CD4-positive, alpha-beta T cell treated with Interleukin-4 for 1 hour (primary cell): ENCODE measurements around the gene CREG1.
"Not testable (repeated sequence)": the region's sequence is repeated elsewhere in the genome, so short reads cannot be mapped to it uniquely, and the experiment has no call there.

Source experiments
- DNase-seq, 2 donors: peaks; one replicate each; pipeline ENCODE4 v3.0.0-alpha.2; 2020 to 2022

Gene CREG1

DNA sequence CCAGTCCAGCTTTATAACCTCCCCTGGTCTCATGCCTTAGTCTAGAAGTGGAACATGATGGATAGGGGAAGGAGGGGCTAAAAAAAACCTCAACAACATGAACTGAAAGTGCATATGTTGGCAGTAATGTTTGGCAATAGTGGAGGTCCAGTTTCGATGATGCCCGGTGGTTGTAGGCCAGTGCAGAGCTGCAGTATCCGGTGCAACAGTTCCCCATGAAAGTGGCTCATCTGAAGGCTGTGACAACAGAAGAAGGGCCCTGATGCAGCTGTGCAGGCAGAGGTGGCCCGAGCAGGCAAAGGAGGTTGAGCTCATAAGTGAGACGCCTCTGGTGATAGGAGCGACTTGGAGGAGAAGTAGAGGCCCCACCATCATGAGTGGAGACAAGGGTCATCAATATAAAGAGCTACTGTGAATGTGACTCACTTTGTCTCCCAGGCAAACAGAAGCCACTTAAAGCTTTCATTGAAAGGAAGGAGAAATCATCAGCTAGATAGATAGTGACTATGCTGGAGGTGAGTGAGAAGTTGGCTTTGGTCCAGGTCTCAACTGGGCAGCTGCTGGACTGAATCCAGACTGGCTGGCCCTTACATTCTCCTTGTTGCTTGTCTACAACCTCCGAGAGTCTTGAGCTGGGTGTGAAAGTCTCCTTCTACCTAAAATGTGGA, 10.2 kb upstream of the CREG1 start:
- DNase-seq, result peak in 1 of 2 donors; percentile 44

DNA sequence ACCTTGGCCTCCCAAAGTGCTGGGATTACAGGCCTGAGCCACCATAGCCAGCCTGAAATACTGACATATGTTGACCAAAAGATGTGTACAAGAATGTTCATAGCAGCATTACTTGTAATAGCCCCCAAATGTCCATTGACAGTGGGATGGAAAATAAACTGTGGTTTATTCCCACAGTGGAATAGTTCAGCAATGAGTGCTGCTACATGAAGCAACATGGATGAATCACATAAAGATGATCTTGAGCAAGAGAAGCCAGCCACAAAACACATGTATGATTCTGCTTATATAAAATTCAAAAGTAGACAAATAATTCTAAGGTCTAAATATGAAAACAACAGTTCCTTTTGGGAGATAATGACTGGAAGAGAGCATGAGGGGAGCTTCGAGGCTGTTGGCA, 9.1 kb upstream of the CREG1 start:
- no peak for DNase-seq

DNA sequence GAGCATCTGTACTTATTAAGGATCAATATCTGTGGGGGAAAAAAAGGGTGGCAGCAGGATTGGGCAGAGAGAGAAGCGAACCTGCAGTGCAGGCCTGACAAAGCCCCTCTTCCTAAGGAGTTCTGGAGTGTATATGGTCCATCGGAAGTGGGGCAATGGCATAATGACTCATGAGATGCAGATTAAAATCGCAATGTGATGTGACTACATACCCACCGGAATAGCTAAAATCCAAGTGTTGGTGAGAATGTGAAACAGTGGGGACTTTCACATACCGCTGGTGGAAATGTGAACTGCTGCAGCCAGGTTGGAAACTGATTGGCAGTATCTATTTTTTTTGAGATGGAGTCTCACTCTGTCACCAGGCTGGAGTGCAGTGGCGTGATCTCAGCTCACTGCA, 8.2 kb upstream of the CREG1 start:
- DNase-seq, result no peak

DNA sequence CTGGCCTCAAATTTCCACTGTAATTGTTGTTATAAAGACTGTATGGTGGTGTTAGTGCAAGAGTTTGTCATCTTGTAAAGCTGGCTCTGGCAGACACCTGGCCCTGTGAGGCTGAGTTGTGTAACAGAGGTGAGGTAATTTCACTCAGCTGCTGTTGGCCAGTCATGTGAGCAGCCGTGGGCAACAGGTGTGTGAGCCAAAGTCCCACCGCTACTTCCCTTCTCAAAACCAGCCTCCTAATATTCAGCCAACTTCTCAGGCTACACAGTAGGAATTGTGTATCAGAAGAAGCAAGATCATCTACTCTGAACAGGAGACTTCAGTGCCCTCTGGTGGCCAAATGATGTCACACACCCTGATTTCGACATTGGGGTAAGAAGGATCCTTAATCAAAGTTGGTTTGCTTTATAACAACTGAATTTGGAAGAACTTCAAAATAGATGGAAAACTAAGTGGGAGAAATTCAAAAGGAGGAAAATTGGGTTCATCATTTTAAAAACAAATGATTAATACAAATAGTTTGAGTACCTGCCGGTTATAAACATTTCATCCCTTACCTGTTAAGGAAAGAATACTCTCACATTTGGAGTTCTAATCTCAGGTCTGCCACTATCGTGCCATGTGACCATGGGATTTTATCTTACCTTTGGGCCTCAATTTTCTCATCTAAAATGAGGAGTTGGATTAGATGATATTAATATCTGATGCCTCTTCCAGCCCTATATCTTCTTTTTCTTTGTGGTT, 2.6 kb upstream of the CREG1 start:
- DNase-seq, result peak; percentile 80 to 81

DNA sequence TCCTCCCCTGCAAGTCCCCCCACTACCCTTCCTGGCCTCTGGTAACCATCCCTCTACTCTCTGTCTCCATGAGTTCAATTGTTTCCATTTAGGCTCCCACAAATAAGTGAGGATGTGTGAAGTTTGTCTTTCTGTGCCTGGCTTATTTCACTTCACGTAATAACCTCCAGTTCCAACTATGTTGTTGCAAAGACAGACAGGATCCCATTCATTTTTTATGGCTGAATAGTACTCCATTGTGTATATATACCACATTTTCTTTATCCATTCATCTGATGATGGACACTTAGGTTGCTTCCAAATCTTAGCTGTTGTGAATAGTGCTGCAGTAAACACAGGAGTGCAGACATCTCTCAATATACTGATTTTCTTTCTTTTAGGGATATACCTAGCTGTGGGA, 1.5 kb upstream of the CREG1 start:
- not testable (repeated sequence) for DNase-seq

DNA sequence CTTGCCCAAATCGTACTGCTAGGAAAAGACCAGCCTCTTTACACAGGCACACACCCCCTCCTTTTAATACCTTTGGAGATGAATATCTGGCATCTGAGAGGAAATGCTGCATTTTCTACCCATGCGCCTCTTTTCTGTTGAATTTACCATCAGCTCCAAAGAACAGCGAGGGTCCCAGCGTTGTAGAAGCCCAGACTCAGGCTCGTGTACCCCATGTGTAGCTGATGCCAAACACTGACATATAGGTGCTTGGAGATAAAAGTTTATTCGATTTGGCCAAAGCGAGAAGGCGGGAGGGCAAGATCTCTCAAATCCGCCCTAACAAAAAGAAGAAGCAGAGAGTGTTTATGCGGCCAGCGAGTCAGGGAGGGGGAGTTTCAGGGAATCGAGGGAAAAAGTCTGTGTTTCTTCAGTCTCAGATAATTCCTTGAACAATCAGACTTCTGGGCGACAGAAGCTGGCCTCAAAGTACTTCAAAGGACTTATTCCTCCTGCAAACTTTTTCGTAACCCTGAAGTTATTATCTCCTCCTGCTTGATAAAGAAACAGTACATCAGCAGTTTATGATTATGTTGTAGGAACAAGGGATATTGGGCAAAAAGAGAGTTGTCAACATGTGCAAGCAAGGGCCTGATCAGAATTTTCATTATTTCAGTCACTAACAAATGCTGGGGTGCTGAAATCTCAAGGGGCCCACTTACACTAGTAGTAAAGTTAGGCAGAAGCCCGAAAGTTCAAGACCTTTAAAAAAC, 642 bp upstream of the CREG1 start:
- no peak for DNase-seq

DNA sequence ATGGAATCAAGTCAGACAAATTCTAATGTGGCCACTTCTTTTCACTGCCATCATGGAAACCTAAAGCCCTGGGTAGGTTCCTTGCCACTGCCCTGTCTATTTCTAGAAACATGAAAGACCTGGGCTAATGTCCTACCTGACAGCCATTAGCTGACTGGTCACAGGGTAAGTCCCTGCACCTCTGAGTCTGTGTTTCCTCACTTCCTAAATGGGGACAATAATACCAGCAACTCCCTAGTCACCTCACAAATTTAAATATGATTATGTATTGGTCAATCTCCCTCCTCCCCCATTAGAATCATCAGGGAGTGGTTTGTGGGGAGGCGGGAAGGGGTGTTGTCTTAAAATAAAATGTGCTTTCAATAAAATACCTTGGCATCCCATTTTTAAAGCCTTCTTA, 2.2 kb downstream of the CREG1 start:
- no peak for DNase-seq

DNA sequence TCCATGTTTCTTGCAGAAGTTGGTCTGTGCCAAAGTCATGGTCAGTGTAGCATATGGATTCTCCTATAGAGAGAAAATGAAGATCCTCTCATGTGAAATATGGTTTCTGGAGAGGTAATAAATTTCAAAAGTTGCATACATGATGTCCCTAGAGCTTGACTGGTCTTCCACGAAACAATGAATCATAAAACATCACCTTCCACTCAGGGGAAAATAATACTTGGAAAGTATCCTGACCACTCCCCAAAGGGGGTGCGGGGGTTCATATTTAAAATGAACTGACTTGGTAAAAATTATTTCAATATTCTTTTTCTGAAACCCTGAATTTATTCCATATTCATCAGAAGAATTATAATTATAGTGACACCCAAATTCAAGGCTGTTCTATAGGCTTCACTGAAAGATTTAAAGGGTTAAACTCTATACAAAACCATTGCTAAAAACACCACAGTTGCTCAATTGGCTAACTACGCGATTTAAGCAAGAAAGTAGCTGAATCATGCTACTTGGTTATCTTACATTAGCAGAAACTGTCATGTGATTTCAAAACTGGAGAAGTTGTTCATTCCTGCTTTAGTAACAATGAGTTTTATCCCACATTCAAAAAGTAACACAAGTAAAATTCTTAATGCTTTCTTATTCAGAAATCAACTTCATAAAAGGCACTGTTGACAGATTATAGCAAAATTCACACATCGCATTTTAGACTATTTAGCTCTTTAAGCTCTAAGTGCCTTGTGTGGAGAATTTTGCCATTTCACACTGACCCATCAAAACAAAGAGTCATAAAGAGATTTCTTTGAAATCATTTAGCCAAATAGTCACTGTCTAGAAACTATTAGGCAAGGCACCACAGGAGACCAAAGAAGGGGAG, 5.3 kb downstream of the CREG1 start:
- DNase-seq, result peak in 1 of 2 donors; percentile 14

DNA sequence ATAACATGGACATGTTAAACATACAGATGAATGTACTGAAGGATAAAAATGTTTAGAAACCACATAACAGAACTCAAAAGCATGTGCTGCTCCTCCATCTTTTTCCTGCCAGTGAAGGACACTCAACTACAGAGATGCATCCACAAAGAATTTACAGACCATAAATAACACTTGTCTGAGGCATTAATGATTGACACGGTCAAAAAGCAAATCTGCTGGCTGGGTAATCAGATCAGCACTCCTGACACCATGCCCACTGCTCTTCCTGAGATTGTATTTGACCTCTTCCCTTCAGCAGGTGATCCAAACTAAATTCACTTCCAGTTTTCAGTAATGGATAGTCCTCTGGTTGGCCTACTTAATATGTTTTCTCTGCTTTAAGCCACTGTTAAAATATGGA, 6.6 kb downstream of the CREG1 start:
- DNase-seq, result no peak

DNA sequence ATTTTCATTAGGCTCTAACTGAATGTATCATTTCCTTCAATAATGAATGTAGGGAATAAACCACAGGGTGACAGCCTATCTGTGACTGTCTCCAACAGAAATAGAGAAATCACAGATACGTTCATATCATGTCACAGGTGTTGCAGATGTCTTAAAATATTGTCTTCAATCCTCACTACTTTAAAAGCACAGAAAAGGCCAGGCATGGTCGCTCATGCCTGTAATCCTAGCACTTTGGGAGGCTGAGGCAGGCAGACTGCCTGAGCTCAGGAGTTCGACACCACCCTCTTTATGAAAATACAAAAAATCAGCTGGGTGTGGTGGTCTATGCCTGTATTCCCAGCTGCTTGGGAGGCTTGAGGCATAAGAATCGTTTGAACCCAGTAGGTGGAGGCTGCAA, 8.2 kb downstream of the CREG1 start:
- no peak for DNase-seq

DNA sequence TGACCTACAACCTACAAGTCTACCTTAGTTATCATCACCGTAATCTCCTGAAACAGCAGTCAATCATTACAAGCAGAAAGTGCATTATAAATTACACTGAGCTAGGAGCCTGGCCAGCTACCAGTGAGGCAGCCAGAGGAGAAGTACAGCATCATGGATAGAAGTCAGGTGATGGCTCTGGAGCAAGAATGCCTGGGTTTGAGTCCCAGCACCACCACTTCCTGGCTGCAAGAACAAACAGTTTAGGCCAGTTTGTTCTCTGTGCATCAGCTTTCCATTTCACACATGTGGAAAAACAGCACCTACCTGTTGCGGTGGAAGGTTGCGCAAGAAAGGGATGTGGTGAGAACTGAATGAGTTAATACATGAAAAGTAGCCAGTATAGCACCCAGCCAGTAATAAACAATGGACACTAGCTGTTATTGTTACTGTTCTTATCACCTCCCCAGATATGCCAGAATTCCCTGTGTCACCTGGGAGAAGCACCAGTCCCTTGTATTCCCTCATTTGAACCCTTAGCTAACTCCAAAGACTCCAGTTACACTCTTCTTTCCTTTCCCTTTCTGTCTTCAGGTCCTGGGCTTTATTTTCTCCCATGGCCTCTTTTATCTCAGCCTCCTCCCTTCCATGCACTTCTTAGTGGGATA, 9.0 kb downstream of the CREG1 start:
- DNase-seq, result no peak

DNA sequence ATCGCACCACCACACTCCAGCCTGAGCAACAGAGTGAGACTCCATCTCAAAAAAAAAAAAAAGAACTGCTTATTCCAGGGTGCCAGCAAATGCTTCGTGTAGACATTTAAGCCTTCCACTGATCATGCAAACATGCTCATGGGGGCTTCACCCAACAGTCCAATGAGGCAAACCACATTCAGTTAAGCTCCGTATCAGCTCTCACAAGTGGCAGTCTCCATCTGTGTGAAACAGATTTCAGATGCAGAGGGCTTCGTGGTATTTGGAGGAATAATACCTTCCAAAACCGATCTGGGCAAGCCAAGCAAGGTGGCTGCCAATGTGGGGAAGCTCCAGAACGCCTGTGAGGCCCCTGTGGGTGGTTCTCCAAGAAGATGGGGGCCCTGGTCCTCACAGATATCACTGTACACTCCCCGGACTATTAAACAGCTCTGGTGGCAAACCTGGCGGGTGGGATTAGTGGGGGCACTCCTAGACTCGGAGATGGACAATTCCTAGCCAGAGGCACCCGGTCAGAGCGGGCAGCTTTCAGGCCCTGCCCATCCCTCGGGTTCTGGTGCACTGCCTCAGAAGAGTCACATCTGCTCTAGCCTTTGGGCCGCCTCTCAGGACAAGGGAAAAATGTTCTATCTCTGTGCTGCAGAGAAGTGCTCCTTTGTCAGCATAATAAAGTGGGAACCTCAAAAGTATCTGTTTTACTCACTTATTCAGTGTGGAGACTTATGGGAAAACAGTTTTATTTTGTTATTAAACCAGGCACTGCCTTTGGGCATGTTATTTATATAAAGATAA, 10.2 kb downstream of the CREG1 start:
- DNase-seq, result no peak

DNA sequence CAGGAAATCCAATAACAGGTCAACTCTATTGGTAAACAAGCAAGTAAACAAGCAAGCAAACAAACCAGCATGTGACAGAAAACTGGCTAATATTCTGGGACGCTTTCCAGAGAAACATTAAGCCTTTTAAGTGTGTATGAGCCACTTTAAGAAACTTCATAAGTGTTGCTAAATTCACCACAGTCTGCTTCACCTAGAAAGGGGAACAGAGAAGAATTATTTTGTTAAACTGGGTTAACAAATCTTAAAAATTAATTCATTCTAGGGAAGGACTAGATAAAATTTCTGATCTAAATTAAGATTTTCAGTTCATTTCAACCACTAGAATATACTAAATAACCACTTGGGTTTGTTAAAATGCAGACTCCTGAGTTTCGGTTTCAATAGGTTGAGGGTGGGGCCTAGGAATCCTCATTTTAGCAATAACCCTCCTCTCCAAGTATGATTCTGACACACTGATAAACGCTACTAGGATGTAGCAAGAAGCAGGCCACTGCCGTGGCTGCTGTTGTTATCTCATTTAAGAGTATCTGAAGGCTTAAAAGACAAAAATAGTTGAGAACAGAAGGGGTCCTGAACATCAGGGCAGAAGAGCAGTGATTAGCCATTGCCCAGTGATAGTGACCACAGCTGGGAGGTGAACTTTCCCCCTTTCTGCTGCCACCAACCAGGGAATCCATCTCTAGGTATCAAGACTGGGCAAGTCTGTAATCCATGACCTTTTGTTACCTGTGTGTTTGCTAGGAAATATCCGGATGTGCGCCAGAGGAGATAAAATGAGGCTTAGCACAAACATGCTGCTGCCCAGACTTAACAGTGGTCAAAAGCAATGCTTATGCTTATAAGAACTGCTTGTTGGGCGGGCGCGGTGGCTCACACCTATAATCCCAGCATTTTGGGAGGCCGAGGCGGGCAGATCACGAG, 11.2 kb downstream of the CREG1 start:
- no peak for DNase-seq

DNA sequence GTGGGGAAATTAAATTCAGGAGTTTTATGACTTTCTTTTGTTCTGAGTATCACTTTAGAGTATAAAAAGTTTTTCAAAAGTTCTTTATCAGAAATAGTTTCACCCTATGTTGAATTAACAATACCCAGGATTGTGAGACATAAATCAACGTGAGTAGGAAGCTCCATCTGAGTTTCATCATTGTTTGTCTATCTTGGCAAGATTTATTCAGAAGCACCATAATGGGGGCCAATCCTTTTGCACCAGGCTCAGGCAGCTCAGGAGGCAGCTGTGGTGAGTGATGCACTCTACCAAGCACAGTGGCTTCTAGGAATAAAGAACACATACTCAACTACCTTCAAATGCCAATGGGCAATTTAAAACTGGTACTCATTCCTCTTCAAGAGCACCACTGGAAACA, 12.0 kb downstream of the CREG1 start:
- DNase-seq, result no peak

DNA sequence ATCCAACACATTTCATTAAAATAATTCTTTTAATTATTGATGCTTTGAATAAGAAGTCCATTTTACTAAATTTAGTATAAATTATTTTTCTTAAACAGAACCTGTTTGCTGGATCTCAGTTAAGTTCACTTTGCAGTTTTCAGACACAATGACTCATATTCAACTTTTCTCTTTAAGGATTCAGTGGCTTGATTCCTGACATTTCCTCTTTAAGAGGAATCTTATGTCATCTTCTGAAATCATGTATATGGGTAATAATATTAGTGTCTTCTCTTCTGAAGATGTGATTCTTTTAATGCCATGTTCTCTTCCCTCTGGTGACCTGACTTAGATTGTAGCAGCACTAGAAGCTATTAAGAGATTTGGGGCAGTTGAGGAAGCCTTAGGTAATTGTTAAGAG, 12.6 kb downstream of the CREG1 start:
- DNase-seq, result no peak

DNA sequence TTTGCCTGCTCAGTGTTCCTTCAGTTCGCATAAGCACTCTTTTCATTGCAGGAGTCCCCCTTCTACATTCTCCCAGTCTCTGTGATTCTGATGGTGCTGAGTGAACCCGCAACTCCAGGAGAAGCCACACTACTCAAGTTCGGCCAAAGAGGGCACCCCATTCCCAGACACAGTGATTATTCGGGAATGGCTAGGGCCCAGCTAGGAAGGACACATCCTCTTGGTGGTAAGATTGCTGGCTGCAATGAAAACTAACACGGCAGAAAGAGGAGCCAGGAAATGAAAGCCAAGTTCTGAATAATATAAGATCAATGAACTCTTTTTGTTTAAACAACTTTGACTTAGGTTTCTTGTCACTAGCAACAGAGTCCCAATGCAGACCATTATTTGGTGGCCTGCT, 14.9 kb downstream of the CREG1 start:
- DNase-seq, result no peak

DNA sequence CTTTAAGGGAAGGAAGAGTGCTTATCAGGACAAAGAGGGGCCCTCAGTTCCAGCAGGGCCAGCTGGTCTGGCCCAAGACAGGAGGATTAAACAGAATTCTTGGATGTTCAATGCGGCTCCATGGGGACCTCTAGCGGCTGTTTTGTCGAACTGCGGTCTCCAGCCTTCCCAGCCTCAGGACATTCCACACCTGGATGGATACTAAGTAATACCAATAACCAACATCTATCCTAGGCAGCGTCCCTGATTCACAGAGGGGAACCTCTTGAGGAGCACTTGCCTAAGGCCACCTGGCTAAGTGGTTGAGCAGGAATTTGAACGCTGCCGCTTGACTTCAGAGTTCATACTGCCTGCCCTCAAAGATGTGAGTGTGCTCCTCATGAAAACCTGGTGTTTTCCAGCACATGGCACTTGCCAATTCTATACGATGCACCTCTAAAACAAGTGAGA, 19.7 kb downstream of the CREG1 start:
- DNase-seq, result peak; percentile 60 to 65

DNA sequence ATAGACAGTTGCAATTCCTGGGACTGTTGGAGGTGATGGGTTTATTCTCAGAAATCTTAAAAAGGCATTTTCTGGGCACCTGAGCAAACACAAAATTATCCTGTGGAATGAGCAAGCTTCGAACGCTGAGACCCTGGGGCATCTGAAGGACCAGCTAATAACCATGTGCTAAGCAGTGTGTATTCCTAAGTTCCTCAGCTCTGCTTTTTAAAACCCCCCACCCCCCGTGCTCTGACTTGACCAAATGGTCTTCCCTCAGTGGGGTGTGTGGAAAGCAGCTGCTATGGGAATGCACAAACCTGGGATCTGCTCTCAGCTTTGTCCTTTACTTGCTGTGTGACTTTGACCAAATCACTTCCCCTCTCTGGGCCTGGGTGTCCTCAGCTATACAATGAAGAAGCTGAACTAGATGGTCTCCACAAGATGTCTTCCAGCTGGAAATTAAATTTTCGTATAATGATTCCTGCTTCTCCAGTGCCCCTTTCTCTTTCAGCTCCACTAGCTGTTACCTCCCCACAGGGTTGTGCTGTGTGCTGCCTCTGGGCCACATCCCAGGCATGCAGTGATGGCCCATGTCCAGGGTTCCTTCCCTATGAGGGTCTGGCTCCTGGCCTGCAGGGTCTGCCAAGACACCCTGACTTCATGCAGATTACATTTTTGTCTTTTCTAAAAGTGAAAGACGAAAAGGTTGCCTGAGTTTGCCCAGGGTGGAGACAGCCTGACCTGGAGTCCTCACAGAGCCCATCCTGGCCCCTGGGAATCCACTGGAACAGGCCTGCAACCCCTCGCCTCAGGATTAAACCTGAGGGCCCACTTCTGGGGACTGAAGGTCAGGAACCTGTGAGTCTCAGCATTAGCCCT, 20.4 kb downstream of the CREG1 start:
- DNase-seq, result no peak

DNA sequence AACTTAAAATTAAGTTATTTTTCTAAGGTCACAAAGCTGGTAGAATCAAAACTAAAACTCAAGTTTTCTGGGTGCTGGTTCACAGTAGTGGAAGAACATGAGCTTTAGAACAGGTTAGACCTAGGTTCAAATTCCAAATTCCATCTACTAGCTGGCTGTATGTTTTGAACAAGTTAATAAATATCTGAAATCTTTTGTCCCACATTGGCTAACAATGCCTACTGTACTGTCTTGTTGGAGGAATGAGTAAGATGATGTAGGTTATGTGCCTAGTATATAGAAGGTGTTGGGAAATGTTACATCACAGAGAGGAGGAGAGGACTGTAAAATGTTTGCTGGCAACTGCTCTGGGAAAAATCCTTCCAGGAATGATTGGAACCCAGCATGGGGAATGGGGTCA, 21.2 kb downstream of the CREG1 start:
- no peak for DNase-seq
